ENCODE measurements around the gene ZMYND11.

Gene ZMYND11

GRCh38 chr10:227014-227413 lies 91.8 kb downstream of the ZMYND11 start:
- Histone ChIP-seq H3K9ac (ENCODE audit: low read length) (no peak overlapping the region), H3K9me2 (replicated peaks; ENCODE audit: insufficient read depth, low read length) (no peaks in the 10 kb centered on the region), H3K79me2 (ENCODE audit: low read length) (no peaks in the 10 kb centered on the region), H3K36me3 (replicated peaks; ENCODE audit: insufficient read depth, low read length) (no peaks in the 10 kb centered on the region; the same call in 1 of the 2 replicates), H3K4me2 (ENCODE audit: low read depth, low read length) (no peak overlapping the region), H3K4me3 (ENCODE audit: low read length) (no peak overlapping the region), H3K9me3 (replicated peaks; ENCODE audit: insufficient read depth, low read length) (no peaks in the 10 kb centered on the region), H3K27me3 (replicated peaks; ENCODE audit: insufficient read depth, low read length) (no peaks in the 10 kb centered on the region), H2AFZ (ENCODE audit: low read length) (no peak overlapping the region), H4K20me1 (ENCODE audit: insufficient read depth, low read length) (no peaks in the 10 kb centered on the region), H3K27ac (ENCODE audit: low read length) (no peak overlapping the region), H3K4me1 (ENCODE audit: low read length) (no peaks in the 10 kb centered on the region), H3F3A (ENCODE audit: insufficient read depth, low read length) (no peaks in the 10 kb centered on the region)
- no peak for DNase-seq
- TF ChIP-seq EZH2 (optimal IDR thresholded peaks at IDR 0.05; ENCODE audit: low read depth, low read length) (no peak), CTCF (IDR thresholded peaks at IDR 0.05; ENCODE audit: low read length) (no peak), EZH2phosphoT487 (IDR thresholded peaks at IDR 0.05; ENCODE audit: low read length) (no peak)

- Histone ChIP-seq H3K27ac (ENCODE audit: low read length) (no peak overlapping the region), H3K36me3 (replicated peaks; ENCODE audit: insufficient read depth, low read length) (no peaks in the 10 kb centered on the region; the same call in 1 of the 2 replicates), H2AFZ (ENCODE audit: low read length) (no peak overlapping the region), H3K9me2 (replicated peaks; ENCODE audit: insufficient read depth, low read length) (no peaks in the 10 kb centered on the region), H3K4me2 (ENCODE audit: low read depth, low read length) (no peak overlapping the region), H3F3A (ENCODE audit: insufficient read depth, low read length) (no peaks in the 10 kb centered on the region), H3K79me2 (ENCODE audit: low read length) (no peaks in the 10 kb centered on the region), H3K9me3 (replicated peaks; ENCODE audit: insufficient read depth, low read length) (no peaks in the 10 kb centered on the region), H3K4me3 (ENCODE audit: low read length) (no peak overlapping the region), H3K9ac (ENCODE audit: low read length) (no peak overlapping the region), H4K20me1 (ENCODE audit: insufficient read depth, low read length) (no peaks in the 10 kb centered on the region), H3K27me3 (replicated peaks; ENCODE audit: insufficient read depth, low read length) (no peaks in the 10 kb centered on the region), H3K4me1 (ENCODE audit: low read length) (no peaks in the 10 kb centered on the region)
- no peak for DNase-seq
- TF ChIP-seq EZH2phosphoT487 (IDR thresholded peaks at IDR 0.05; ENCODE audit: low read length) (no peak), CTCF (IDR thresholded peaks at IDR 0.05; ENCODE audit: low read length) (no peak), EZH2 (optimal IDR thresholded peaks at IDR 0.05; ENCODE audit: low read depth, low read length) (no peak)
Measured at GRCh38 chr10:228366-228765, 93.1 kb downstream of the ZMYND11 start.

GRCh38 chr10:230758-231157 lies 95.5 kb downstream of the ZMYND11 start:
- no peaks in the 10 kb centered on the region for H4K20me1 ChIP-seq (ENCODE audit: insufficient read depth, low read length)
- no peaks in the 10 kb centered on the region for H3K9me3 ChIP-seq (replicated peaks; ENCODE audit: insufficient read depth, low read length)
- H3K27me3 ChIP-seq (replicated peaks; ENCODE audit: insufficient read depth, low read length): no peaks in the 10 kb centered on the region
- no peak overlapping the region for H3K9ac ChIP-seq (ENCODE audit: low read length)
- no peak overlapping the region for H2AFZ ChIP-seq (ENCODE audit: low read length)
- no peak overlapping the region for H3K4me2 ChIP-seq (ENCODE audit: low read depth, low read length)
- no peak overlapping the region for H3K27ac ChIP-seq (ENCODE audit: low read length)
- no peak overlapping the region for H3K4me3 ChIP-seq (ENCODE audit: low read length)
- H3F3A ChIP-seq (ENCODE audit: insufficient read depth, low read length): no peaks in the 10 kb centered on the region
- H3K4me1 ChIP-seq (ENCODE audit: low read length): no peaks in the 10 kb centered on the region
- no peaks in the 10 kb centered on the region for H3K79me2 ChIP-seq (ENCODE audit: low read length)
- H3K9me2 ChIP-seq (replicated peaks; ENCODE audit: insufficient read depth, low read length): no peaks in the 10 kb centered on the region
- H3K36me3 ChIP-seq (replicated peaks; ENCODE audit: insufficient read depth, low read length): no peaks in the 10 kb centered on the region
- no peak for DNase-seq
- TF ChIP-seq EZH2phosphoT487 (IDR thresholded peaks at IDR 0.05; ENCODE audit: low read length) (no peak), CTCF (IDR thresholded peaks at IDR 0.05; ENCODE audit: low read length) (peak; percentile 23)
